ENCODE results near the gene NUDT5.
A peak's percentile ranks its signal among the peaks of the same experiment; 100 is the strongest.

The NUDT5 gene

DNA sequence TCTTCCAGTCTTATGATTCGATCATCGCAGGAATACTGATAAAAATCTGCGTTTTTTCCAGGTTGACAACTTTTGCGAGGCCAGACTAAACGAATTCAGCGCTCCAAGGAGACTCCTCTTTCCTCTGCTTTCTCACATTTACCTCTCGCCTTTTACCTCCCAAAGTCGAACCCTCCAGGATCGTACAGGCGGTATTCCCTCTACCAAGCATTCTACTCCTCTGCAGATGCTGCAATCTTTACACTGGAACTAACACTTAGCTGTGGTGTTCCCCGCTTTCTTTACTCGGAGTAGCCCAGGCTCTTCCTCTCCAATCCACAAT lies 449 bp downstream of the NUDT5 start:
- H3K9ac ChIP-seq (ENCODE audit: low read length) = peak overlapping the region; percentile 94
- H3K36me3 ChIP-seq (ENCODE audit: low read length) = peaks cover 9% of the 10 kb centered on the region
- no peaks in the 10 kb centered on the region for H3K9me3 ChIP-seq (ENCODE audit: insufficient read depth, low read length)
- peak overlapping the region; percentile 88 for H3K27ac ChIP-seq (ENCODE audit: low read depth, low read length)
- no peaks in the 10 kb centered on the region for H3K27me3 ChIP-seq (ENCODE audit: low read length)
- peak overlapping the region; percentile 88 for H3K4me3 ChIP-seq (ENCODE audit: insufficient read depth, low read length, poor library complexity, severe bottlenecking)
- peaks cover 93% of the 10 kb centered on the region for H3K79me2 ChIP-seq (ENCODE audit: insufficient read depth, low read length)
- TF ChIP-seq EZH2phosphoT487 (conservative IDR thresholded peaks at IDR 0.05; ENCODE audit: low read length) = no peak
- TF ChIP-seq, protein P1, sequence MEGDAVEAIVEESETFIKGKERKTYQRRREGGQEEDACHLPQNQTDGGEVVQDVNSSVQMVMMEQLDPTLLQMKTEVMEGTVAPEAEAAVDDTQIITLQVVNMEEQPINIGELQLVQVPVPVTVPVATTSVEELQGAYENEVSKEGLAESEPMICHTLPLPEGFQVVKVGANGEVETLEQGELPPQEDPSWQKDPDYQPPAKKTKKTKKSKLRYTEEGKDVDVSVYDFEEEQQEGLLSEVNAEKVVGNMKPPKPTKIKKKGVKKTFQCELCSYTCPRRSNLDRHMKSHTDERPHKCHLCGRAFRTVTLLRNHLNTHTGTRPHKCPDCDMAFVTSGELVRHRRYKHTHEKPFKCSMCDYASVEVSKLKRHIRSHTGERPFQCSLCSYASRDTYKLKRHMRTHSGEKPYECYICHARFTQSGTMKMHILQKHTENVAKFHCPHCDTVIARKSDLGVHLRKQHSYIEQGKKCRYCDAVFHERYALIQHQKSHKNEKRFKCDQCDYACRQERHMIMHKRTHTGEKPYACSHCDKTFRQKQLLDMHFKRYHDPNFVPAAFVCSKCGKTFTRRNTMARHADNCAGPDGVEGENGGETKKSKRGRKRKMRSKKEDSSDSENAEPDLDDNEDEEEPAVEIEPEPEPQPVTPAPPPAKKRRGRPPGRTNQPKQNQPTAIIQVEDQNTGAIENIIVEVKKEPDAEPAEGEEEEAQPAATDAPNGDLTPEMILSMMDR (IDR thresholded peaks at IDR 0.05; ENCODE audit: insufficient read depth, low read length, poor library complexity, severe bottlenecking) = no peak
- H4K20me1 ChIP-seq (ENCODE audit: low read depth, low read length) = 0 out of 2 replicates have a peak, but pooled peaks cover 6% of the 10 kb centered on the region
- peak overlapping the region; percentile 96 for H2AFZ ChIP-seq (ENCODE audit: low read depth, low read length, severe bottlenecking)
- H3F3A ChIP-seq (ENCODE audit: insufficient read depth) = peaks cover 8% of the 10 kb centered on the region; the same call in 1 of the 2 replicates
- no peaks in the 10 kb centered on the region for H3K9me2 ChIP-seq (replicated peaks; ENCODE audit: insufficient read depth, low read length)
- peak overlapping the region; percentile 95 for H3K4me2 ChIP-seq (ENCODE audit: low read depth, low read length, poor library complexity, severe bottlenecking)

- Histone ChIP-seq H4K20me1 (ENCODE audit: low read depth, low read length) (0 out of 2 replicates have a peak, but pooled peaks cover 6% of the 10 kb centered on the region), H3K27me3 (ENCODE audit: low read length) (no peaks in the 10 kb centered on the region), H3F3A (ENCODE audit: insufficient read depth) (peaks cover 8% of the 10 kb centered on the region; the same call in 1 of the 2 replicates), H3K9me3 (ENCODE audit: insufficient read depth, low read length) (no peaks in the 10 kb centered on the region), H3K4me3 (ENCODE audit: insufficient read depth, low read length, poor library complexity, severe bottlenecking) (peak overlapping the region; percentile 88), H3K4me2 (ENCODE audit: low read depth, low read length, poor library complexity, severe bottlenecking) (peak overlapping the region; percentile 95), H2AFZ (ENCODE audit: low read depth, low read length, severe bottlenecking) (no peak overlapping the region), H3K36me3 (ENCODE audit: low read length) (peaks cover 9% of the 10 kb centered on the region), H3K9me2 (replicated peaks; ENCODE audit: insufficient read depth, low read length) (no peaks in the 10 kb centered on the region), H3K79me2 (ENCODE audit: insufficient read depth, low read length) (peaks cover 95% of the 10 kb centered on the region), H3K27ac (ENCODE audit: low read depth, low read length) (peak overlapping the region; percentile 88), H3K9ac (ENCODE audit: low read length) (peak overlapping the region; percentile 94)
- TF ChIP-seq, protein P1 (IDR thresholded peaks at IDR 0.05; ENCODE audit: insufficient read depth, low read length, poor library complexity, severe bottlenecking) = no peak
- no peak for TF ChIP-seq EZH2phosphoT487 (conservative IDR thresholded peaks at IDR 0.05; ENCODE audit: low read length)
Observed at GRCh38 chr10:12194752-12195271, 879 bp downstream of the NUDT5 start.

GRCh38 chr10:12193193-12193592 lies 2.5 kb downstream of the NUDT5 start:
- Histone ChIP-seq H3K9ac (ENCODE audit: low read length) (no peak overlapping the region), H3K27me3 (ENCODE audit: low read length) (no peaks in the 10 kb centered on the region), H3K36me3 (ENCODE audit: low read length) (no peaks in the 10 kb centered on the region), H3K9me3 (ENCODE audit: insufficient read depth, low read length) (no peaks in the 10 kb centered on the region), H3K4me3 (ENCODE audit: insufficient read depth, low read length, poor library complexity, severe bottlenecking) (no peak overlapping the region), H3K9me2 (replicated peaks; ENCODE audit: insufficient read depth, low read length) (no peaks in the 10 kb centered on the region), H2AFZ (ENCODE audit: low read depth, low read length, severe bottlenecking) (no peak overlapping the region), H3F3A (ENCODE audit: insufficient read depth) (peaks cover 5% of the 10 kb centered on the region; the same call in 1 of the 2 replicates), H3K79me2 (ENCODE audit: insufficient read depth, low read length) (peaks cover 96% of the 10 kb centered on the region), H4K20me1 (ENCODE audit: low read depth, low read length) (0 out of 2 replicates have a peak, but pooled peaks cover 5% of the 10 kb centered on the region), H3K4me2 (ENCODE audit: low read depth, low read length, poor library complexity, severe bottlenecking) (no peak overlapping the region), H3K27ac (ENCODE audit: low read depth, low read length) (no peak overlapping the region)
- no peak for TF ChIP-seq EZH2phosphoT487 (conservative IDR thresholded peaks at IDR 0.05; ENCODE audit: low read length)
- TF ChIP-seq, protein P1 (IDR thresholded peaks at IDR 0.05; ENCODE audit: insufficient read depth, low read length, poor library complexity, severe bottlenecking) = no peak
